ENCODE results near the gene LRRC45. TPM values are rescaled to one million over a fixed set of nuclear protein-coding genes. Genes with fewer than 3 reads are reported as not detected.

The LRRC45 gene
- total RNA-seq, 1 donor from 2014 or later, result 39.4 TPM

DNA sequence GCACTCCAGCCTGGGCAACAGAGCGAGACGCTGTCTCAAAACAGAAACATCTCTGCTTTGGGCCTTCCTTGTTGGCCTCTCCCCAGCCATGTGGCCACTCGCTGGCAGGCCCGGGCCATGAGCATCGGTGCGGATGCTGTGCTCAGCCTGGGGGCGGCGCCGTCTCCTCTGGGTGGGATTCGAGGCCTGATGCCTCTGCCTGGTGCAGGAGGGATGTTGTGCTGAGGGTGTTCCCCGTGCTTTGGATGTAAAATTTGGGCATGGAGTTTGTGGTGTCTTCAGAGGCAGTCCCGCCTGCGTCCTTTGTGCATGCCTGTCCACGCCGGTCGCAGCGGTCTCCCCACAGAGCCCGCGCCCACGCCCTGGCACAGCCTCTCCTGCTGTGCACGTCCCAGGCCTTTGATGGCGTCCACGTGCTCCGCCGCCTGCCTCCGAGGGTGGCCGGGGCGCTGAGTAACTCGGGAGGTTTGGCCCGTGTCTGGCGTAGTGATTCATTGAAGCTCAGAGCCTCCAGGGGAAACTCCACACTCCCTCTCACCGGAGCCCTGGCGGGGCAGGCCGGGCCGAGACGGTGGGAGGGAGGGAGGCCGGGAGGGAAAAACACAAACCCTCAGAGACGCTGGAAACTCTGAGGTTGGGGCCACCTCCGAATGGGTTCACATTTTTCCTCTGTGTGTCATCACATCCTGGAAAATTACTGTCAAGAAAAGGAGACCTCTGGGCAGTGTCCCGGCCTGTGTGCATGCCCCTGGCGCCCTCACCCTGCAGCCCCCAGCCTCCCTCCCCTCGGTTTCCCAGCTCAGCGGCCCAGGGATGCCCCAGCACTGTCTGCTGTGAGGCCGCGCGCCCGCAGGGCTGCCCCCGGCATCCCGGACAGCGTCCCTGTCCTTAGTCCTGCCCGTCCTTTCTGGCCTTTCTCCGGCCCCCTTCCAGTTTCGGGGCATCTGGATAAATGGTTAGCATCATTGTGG lies 19.4 kb upstream of the LRRC45 start:
- H3K4me3 Mint-ChIP-seq (ENCODE audit: low read depth), result no peak overlapping the region
- H3K9me3 Mint-ChIP-seq (ENCODE audit: low read depth), result no peaks in the 10 kb centered on the region
- DNase-seq (ENCODE audit: low spot score, unreplicated experiment), result no peak
- no peaks in the 10 kb centered on the region for H3K4me1 Mint-ChIP-seq (ENCODE audit: low read depth)
- H3K27me3 Mint-ChIP-seq, result no peaks in the 10 kb centered on the region
- TF ChIP-seq, protein P1, sequence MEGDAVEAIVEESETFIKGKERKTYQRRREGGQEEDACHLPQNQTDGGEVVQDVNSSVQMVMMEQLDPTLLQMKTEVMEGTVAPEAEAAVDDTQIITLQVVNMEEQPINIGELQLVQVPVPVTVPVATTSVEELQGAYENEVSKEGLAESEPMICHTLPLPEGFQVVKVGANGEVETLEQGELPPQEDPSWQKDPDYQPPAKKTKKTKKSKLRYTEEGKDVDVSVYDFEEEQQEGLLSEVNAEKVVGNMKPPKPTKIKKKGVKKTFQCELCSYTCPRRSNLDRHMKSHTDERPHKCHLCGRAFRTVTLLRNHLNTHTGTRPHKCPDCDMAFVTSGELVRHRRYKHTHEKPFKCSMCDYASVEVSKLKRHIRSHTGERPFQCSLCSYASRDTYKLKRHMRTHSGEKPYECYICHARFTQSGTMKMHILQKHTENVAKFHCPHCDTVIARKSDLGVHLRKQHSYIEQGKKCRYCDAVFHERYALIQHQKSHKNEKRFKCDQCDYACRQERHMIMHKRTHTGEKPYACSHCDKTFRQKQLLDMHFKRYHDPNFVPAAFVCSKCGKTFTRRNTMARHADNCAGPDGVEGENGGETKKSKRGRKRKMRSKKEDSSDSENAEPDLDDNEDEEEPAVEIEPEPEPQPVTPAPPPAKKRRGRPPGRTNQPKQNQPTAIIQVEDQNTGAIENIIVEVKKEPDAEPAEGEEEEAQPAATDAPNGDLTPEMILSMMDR (IDR thresholded peaks at IDR 0.05; ENCODE audit: unreplicated experiment), result no peak
- H3K27ac Mint-ChIP-seq, result no peak overlapping the region
- no peaks in the 10 kb centered on the region for H3K36me3 Mint-ChIP-seq (ENCODE audit: insufficient read depth)

DNA sequence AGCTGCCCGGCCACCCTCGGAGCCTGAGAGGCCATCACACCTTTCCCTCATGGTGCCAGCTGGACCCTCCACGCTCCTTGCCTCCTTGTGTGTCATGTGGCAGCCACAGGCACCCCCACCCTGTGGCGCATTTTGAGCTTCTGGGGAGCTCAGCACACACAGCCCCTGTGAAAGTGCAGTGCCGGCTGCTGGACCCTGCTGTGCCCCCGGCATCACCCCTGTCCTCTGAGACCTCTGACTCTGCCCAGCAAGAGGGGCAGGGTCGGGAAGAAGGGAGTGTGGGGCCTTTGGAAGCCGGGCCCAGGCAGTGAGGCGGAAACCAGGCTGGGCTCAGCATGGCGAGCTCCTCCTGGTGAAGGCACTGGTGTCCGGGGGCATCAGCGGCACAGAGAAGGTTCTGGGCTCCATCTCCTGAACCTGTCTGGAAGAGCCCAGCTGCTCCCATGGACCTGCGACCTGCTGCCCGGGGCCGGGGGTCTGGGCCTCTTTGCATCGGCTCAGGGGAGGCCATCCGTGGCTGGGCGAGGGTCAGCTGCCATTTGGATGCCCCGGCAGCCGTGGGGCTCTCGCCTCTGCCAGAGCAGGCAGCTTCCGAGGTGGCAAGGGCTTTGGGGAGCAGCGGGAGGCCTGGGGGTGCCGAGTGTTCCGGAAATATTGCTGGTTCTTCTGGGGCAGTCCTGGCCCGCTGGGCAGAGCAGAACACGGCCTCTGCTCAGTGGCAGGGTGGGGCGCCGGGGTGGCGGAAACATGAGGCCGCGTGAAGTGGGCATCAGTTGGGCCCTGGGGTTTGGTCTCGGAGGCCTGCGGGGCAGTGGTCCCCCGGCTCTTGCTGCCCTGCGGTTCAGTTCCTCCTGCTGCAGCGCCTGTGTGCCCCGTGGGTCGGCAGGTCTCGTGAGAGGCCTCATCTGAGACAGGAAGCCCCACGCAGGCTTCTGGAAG lies 18.3 kb upstream of the LRRC45 start:
- no peak for DNase-seq (ENCODE audit: low spot score, unreplicated experiment)
- no peaks in the 10 kb centered on the region for H3K9me3 Mint-ChIP-seq (ENCODE audit: low read depth)
- no peak overlapping the region for H3K4me3 Mint-ChIP-seq (ENCODE audit: low read depth)
- no peak overlapping the region for H3K27ac Mint-ChIP-seq
- H3K36me3 Mint-ChIP-seq (ENCODE audit: insufficient read depth), result no peaks in the 10 kb centered on the region
- TF ChIP-seq, protein P1 (IDR thresholded peaks at IDR 0.05; ENCODE audit: unreplicated experiment), result no peak
- H3K27me3 Mint-ChIP-seq, result no peaks in the 10 kb centered on the region
- H3K4me1 Mint-ChIP-seq (ENCODE audit: low read depth), result no peaks in the 10 kb centered on the region

DNA sequence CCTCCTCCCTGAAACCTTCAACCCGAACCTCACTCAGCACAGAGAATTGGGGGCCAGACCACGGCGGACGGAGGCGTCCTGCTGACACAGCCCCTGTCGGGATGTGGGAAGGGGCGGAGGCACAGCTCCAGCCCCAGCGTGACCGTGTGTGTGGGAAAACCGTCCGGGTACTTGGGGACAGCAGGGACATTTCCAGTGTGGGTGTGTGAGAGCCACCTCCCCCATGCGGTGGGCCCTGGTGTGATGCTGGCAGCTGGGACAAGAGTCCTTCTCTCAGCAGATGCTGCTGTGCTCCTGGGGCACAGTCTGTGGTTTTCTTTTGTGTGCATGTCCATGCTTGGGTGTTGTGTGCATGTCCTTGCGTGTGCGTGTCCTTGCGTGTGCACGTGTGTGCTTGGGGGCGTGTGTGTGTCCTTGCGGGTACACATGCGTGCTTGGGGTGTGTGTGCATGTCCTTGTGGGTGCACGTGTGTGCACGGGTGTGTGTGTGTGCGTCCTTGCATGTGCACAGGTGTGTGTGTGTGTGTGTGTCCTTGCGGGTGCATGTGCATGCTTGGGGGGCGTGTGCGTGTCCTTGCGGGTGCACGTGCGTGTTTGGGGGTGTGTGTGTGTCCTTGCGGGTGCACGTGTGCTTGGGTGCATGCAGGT lies 17.3 kb upstream of the LRRC45 start:
- TF ChIP-seq, protein P1 (IDR thresholded peaks at IDR 0.05; ENCODE audit: unreplicated experiment), result no peak
- H3K36me3 Mint-ChIP-seq (ENCODE audit: insufficient read depth), result no peaks in the 10 kb centered on the region
- no peaks in the 10 kb centered on the region for H3K4me1 Mint-ChIP-seq (ENCODE audit: low read depth)
- no peaks in the 10 kb centered on the region for H3K9me3 Mint-ChIP-seq (ENCODE audit: low read depth)
- H3K27ac Mint-ChIP-seq, result no peak overlapping the region
- no peak for DNase-seq (ENCODE audit: low spot score, unreplicated experiment)
- H3K27me3 Mint-ChIP-seq, result no peaks in the 10 kb centered on the region
- H3K4me3 Mint-ChIP-seq (ENCODE audit: low read depth), result no peak overlapping the region

DNA sequence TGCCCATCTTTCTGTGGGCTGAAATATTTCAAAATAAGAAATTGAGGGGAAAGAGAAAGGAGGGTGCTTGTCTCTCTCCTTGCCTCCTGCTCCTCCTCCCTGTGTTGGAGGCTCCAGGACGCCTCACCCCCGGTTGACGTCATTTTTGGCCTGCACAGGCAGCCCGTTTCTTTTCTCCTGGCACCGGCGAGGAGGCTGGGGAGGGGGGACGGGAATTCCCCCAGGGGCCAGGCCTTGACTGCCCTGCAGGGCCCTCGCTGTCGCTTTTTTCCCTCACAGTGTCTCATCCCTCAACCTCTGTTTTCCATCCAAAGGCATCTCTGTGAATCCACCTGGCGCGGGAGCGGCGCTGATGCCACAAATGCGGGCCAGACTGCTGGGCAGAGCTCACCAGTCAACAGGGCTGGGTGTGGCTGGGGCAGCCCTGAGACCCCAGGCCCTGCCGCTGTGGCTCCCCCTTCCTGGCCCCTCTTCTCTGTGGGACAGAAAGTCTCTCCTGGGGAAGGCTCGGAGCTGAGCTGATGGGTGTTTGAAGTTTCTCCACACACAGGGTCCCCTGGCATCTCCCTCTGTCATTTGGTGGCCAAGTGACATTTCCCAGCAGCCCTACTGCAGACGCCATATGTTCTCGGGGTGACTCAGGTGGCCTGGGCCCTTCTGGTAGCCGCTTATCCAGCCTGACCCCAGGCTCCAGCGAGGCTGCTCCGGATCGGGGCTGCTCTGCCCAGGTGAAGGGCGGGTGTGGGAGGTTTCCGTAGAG lies 16.5 kb upstream of the LRRC45 start:
- Mint-ChIP-seq H3K4me3 (ENCODE audit: low read depth) (no peak overlapping the region), H3K4me1 (ENCODE audit: low read depth) (no peaks in the 10 kb centered on the region), H3K27me3 (no peaks in the 10 kb centered on the region), H3K36me3 (ENCODE audit: insufficient read depth) (no peaks in the 10 kb centered on the region), H3K27ac (no peak overlapping the region), H3K9me3 (ENCODE audit: low read depth) (no peaks in the 10 kb centered on the region)
- no peak for DNase-seq (ENCODE audit: low spot score, unreplicated experiment)
- TF ChIP-seq, protein P1 (IDR thresholded peaks at IDR 0.05; ENCODE audit: unreplicated experiment), result no peak
